GM12892 (cell line): Measurements from ENCODE around the gene PANK1.

Source experiments
- POLR2A ChIP-seq: IDR thresholded peaks from 2 replicates; pipeline ENCODE4 v1.6.1; 2011; ENCODE audit warnings: low read depth, low read length, control low read depth
- TAF1 ChIP-seq: IDR thresholded peaks from 2 replicates; pipeline ENCODE4 v1.6.1; 2011; ENCODE audit warnings: low read depth, mild to moderate bottlenecking, control low read depth, low read length, borderline replicate concordance

DNA sequence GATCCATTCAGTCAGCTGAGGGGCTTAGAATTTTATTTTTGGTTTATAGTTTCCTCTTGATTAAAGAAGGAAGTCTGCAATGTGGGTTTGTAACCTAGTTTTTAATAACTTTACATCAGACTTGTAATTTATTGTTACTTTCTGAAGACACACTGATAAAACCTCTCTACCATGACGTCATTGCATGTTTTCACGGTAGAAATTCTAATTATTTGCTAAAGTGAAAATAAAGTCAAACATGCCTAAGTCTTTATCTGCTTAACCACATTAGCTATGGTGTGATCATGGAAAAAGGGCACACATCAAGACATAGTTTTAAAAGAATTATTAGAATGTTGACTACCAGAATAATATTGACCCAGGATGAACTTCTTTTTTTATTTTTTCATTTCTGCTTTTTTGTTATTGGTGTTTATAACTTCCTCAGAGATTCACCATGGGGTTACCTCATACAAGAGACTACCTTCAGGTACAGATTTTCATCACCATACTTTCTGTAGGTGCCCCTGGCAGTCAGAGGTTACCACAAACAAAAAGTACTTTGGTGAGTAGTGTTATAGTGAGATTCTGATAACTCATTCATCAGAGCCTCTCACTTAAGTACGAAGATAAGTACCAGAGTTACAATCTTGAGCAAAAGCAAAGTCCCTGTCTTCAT, 7.0 kb upstream of the PANK1 start:
- TF ChIP-seq POLR2A (no peak), TAF1 (no peak)
